ENCODE data around the gene USP17L19. TPM values are rescaled to one million over a fixed set of nuclear protein-coding genes. Genes with fewer than 3 reads are reported as not detected.
"Not testable (repeated sequence)": the region's sequence is repeated elsewhere in the genome, so short reads cannot be mapped to it uniquely, and the experiment has no call there.

USP17L19 gene, protein sequence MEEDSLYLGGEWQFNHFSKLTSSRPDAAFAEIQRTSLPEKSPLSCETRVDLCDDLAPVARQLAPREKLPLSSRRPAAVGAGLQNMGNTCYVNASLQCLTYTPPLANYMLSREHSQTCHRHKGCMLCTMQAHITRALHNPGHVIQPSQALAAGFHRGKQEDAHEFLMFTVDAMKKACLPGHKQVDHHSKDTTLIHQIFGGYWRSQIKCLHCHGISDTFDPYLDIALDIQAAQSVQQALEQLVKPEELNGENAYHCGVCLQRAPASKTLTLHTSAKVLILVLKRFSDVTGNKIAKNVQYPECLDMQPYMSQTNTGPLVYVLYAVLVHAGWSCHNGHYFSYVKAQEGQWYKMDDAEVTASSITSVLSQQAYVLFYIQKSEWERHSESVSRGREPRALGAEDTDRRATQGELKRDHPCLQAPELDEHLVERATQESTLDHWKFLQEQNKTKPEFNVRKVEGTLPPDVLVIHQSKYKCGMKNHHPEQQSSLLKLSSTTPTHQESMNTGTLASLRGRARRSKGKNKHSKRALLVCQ
- not detected for total RNA-seq

DNA sequence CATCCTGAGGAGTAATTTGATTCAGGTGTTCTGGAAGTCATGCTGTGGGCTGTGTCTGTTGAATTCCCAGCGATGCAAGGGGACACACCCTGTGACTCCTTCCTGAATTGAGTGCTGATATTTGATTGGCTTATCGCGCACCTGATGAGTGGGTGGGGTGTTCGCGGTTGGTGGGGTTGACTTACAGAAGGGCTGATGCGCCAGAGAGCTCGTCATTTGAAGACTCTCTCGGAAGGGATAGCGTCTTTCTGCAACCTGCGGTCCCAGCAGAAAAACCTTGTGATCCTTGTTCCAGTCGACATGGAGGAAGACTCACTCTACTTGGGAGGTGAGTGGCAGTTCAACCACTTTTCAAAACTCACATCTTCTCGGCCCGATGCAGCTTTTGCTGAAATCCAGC lies at the start of gene USP17L19:
USP17L19 (plus strand) TSS at position 301 of the 400 bp plus-strand sequence; CDS start at position 301, 0 bp downstream.
- H3K4me3 ChIP-seq; H3K36me3 ChIP-seq; DNase-seq; intact Hi-C loops (cut with DNase I); H3K27me3 ChIP-seq; H3K4me1 ChIP-seq; H3K9me3 ChIP-seq; H3K27ac ChIP-seq: not testable (repeated sequence)
- no CpG with 5 or more reads among the region's 13 CpGs for WGBS, 2 donors

DNA sequence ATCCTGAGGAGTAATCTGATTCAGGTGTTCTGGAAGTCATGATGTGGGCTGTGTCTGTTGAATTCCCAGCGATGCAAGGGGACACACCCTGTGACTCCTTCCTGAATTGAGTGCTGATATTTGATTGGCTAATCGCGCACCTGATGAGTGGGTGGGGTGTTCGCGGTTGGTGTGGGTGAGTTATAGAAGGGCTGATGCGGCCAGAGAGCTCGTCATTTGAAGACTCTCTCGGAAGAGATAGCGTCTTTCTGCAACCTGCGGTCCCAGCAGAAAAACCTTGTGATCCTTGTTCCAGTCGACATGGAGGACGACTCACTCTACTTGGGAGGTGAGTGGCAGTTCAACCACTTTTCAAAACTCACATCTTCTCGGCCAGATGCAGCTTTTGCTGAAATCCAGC lies 42.8 kb upstream of the USP17L19 start, which contains the start of gene USP17L10:
USP17L10 (plus strand) TSS at position 301 of the 400 bp plus-strand sequence; CDS start at position 301, 0 bp downstream.
- WGBS, 2 donors, result no CpG with 5 or more reads among the region's 13 CpGs
- H3K27ac ChIP-seq; H3K36me3 ChIP-seq; H3K9me3 ChIP-seq; DNase-seq; H3K4me1 ChIP-seq; H3K4me3 ChIP-seq; H3K27me3 ChIP-seq; intact Hi-C loops (cut with DNase I): not testable (repeated sequence)

GRCh38 chr4:9214701-9215100 lies 38.5 kb upstream of the USP17L19 start:
- H3K4me3 ChIP-seq; H3K9me3 ChIP-seq; DNase-seq; H3K36me3 ChIP-seq; H3K27me3 ChIP-seq; H3K27ac ChIP-seq; H3K4me1 ChIP-seq; intact Hi-C loops (cut with DNase I): not testable (repeated sequence)
- 76 to 92% methylated on average over 7 to 10 of the region's 14 CpGs for WGBS, 2 donors

DNA sequence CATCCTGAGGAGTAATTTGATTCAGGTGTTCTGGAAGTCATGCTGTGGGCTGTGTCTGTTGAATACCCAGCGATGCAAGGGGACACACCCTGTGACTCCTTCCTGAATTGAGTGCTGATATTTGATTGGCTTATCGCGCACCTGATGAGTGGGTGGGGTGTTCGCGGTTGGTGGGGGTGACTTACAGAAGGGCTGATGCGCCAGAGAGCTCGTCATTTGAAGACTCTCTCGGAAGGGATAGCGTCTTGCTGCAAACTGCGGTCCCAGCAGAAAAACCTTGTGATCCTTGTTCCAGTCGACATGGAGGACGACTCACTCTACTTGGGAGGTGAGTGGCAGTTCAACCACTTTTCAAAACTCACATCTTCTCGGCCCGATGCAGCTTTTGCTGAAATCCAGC lies 38.1 kb upstream of the USP17L19 start, which contains the start of gene USP17L11:
USP17L11 (plus strand) TSS at position 301 of the 400 bp plus-strand sequence; CDS start at position 301, 0 bp downstream.
- DNase-seq; H3K27me3 ChIP-seq; H3K9me3 ChIP-seq; H3K27ac ChIP-seq; H3K4me3 ChIP-seq; H3K36me3 ChIP-seq; intact Hi-C loops (cut with DNase I); H3K4me1 ChIP-seq: not testable (repeated sequence)
- no CpG with 5 or more reads among the region's 14 CpGs for WGBS, 2 donors

DNA sequence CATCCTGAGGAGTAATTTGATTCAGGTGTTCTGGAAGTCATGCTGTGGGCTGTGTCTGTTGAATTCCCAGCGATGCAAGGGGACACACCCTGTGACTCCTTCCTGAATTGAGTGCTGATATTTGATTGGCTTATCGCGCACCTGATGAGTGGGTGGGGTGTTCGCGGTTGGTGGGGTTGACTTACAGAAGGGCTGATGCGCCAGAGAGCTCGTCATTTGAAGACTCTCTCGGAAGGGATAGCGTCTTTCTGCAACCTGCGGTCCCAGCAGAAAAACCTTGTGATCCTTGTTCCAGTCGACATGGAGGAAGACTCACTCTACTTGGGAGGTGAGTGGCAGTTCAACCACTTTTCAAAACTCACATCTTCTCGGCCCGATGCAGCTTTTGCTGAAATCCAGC lies 33.3 kb upstream of the USP17L19 start, which contains the start of gene USP17L12:
USP17L12 (plus strand) TSS at position 301 of the 400 bp plus-strand sequence; CDS start at position 301, 0 bp downstream.
- H3K4me3 ChIP-seq, result not testable (repeated sequence)
- WGBS, 2 donors, result no CpG with 5 or more reads among the region's 13 CpGs

GRCh38 chr4:9224596-9224995 lies 28.6 kb upstream of the USP17L19 start, which contains the start of gene USP17L13:
Gene USP17L13, plus strand, starts transcription at chr4:9224896. Its CDS starts 0 bp downstream, at chr4:9224896.
- intact Hi-C loops (cut with DNase I); H3K36me3 ChIP-seq; DNase-seq; H3K4me1 ChIP-seq; H3K27me3 ChIP-seq; H3K27ac ChIP-seq; H3K9me3 ChIP-seq; H3K4me3 ChIP-seq: not testable (repeated sequence)
- no CpG with 5 or more reads among the region's 14 CpGs for WGBS, 2 donors

More for the DNA sequence above, 33.3 kb upstream of the USP17L19 start, which contains the start of gene USP17L12:
- H3K27me3 ChIP-seq; intact Hi-C loops (cut with DNase I); DNase-seq; H3K27ac ChIP-seq; H3K9me3 ChIP-seq; H3K36me3 ChIP-seq; H3K4me1 ChIP-seq: not testable (repeated sequence)

DNA sequence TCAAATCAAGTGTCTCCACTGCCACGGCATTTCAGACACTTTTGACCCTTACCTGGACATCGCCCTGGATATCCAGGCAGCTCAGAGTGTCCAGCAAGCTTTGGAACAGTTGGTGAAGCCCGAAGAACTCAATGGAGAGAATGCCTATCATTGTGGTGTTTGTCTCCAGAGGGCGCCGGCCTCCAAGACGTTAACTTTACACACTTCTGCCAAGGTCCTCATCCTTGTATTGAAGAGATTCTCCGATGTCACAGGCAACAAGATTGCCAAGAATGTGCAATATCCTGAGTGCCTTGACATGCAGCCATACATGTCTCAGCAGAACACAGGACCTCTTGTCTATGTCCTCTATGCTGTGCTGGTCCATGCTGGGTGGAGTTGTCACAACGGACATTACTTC lies 22.9 kb upstream of the USP17L19 start:
- WGBS, 2 donors, result 87% methylated on average over 4 of the region's 8 CpGs; no CpG with 5 or more reads in 1 of the 2 donors

GRCh38 chr4:9234085-9234484 lies 19.1 kb upstream of the USP17L19 start, which contains the start of gene USP17L15:
Gene USP17L15, plus strand, starts transcription at chr4:9234385. Its CDS starts 0 bp downstream, at chr4:9234385.
- no CpG with 5 or more reads among the region's 15 CpGs for WGBS, 2 donors
- H3K27ac ChIP-seq; DNase-seq; H3K36me3 ChIP-seq; intact Hi-C loops (cut with DNase I); H3K9me3 ChIP-seq; H3K4me1 ChIP-seq; H3K4me3 ChIP-seq; H3K27me3 ChIP-seq: not testable (repeated sequence)

More for the DNA sequence above, 22.9 kb upstream of the USP17L19 start:
- H3K9me3 ChIP-seq; H3K4me3 ChIP-seq; intact Hi-C loops (cut with DNase I); H3K27ac ChIP-seq; H3K4me1 ChIP-seq; H3K36me3 ChIP-seq; H3K27me3 ChIP-seq; DNase-seq: not testable (repeated sequence)

DNA sequence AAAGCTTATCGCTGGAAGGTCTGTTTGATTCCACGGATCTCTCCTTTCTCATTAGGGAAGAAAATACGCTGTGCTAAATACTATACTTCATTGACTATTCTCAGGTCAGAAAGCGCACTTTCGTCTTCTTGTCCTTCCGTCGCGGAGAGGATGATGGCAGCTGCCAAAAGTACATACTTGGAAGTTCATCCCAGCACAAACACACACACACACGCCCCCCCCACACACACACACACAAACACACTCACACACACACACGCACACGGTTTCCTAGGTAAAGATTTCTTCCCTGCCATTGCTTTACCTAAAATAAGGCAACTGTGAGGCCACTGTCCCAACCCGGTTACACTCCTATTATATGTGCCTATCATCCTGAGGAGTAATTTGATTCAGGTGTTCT lies 14.7 kb upstream of the USP17L19 start:
- no CpG with 5 or more reads among the region's 12 CpGs for WGBS, 2 donors
- H3K4me3 ChIP-seq; H3K27me3 ChIP-seq; H3K4me1 ChIP-seq; H3K27ac ChIP-seq; H3K36me3 ChIP-seq; DNase-seq; intact Hi-C loops (cut with DNase I); H3K9me3 ChIP-seq: not testable (repeated sequence)

GRCh38 chr4:9243579-9243978 lies 9.6 kb upstream of the USP17L19 start, which contains the start of gene USP17L17:
Gene USP17L17, plus strand, starts transcription at chr4:9243879. Its CDS starts 0 bp downstream, at chr4:9243879.
- H3K27me3 ChIP-seq; DNase-seq; H3K36me3 ChIP-seq; H3K4me1 ChIP-seq; H3K9me3 ChIP-seq; H3K4me3 ChIP-seq; H3K27ac ChIP-seq; intact Hi-C loops (cut with DNase I): not testable (repeated sequence)
- 98% methylated on average over 7 of the region's 14 CpGs; no CpG with 5 or more reads in 1 of the 2 donors for WGBS, 2 donors

GRCh38 chr4:9247953-9248680 lies 5.1 kb upstream of the USP17L19 start, which contains the start of gene USP17L18:
Gene USP17L18, plus strand, starts transcription at chr4:9248630. Its CDS starts 0 bp downstream, at chr4:9248630.
- H3K27me3 ChIP-seq; DNase-seq; intact Hi-C loops (cut with DNase I); H3K27ac ChIP-seq; H3K36me3 ChIP-seq; H3K4me3 ChIP-seq; H3K9me3 ChIP-seq; H3K4me1 ChIP-seq: not testable (repeated sequence)
- WGBS, 2 donors, result 84% methylated on average over 11 to 12 of the region's 26 CpGs

DNA sequence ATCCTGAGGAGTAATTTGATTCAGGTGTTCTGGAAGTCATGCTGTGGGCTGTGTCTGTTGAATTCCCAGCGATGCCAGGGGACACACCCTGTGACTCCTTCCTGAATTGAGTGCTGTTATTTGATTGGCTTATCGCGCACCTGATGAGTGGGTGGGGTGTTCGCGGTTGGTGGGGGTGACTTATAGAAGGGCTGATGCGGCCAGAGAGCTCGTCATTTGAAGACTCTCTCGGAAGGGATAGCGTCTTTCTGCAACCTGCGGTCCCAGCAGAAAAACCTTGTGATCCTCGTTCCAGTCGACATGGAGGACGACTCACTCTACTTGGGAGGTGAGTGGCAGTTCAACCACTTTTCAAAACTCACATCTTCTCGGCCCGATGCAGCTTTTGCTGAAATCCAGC lies 4.6 kb downstream of the USP17L19 start, which contains the start of gene USP17L20:
USP17L20 (plus strand) TSS at position 301 of the 400 bp plus-strand sequence; CDS start at position 301, 0 bp downstream.
- H3K27me3 ChIP-seq; H3K27ac ChIP-seq; intact Hi-C loops (cut with DNase I); H3K36me3 ChIP-seq; H3K4me3 ChIP-seq; H3K9me3 ChIP-seq; H3K4me1 ChIP-seq; DNase-seq: not testable (repeated sequence)
- no CpG with 5 or more reads among the region's 15 CpGs for WGBS, 2 donors

Data from esophagus squamous epithelium (tissue), 5 donors.